HG03558 (cell line): Measurements from ENCODE around the gene BOLA3.
"Not testable (repeated sequence)": the region's sequence is repeated elsewhere in the genome, so short reads cannot be mapped to it uniquely, and the experiment has no call there.

Source experiments
- ATAC-seq: cut with Tn5 transposase; IDR thresholded peaks from one replicate; pipeline ENCODE4 v1.9.1; 2021; ENCODE audit warnings: moderate number of reproducible peaks; ENCODE audit not compliant: unreplicated experiment; ENCODE audit errors: extremely low read depth

The BOLA3 gene

GRCh38 chr2:74105413-74105812 lies 42.3 kb downstream of the BOLA3 start:
- no peak for ATAC-seq

GRCh38 chr2:74104839-74105238 lies 42.9 kb downstream of the BOLA3 start:
- ATAC-seq: no peak

GRCh38 chr2:74103763-74104162 lies 43.9 kb downstream of the BOLA3 start:
- ATAC-seq: no peak

GRCh38 chr2:74102516-74102915 lies 45.2 kb downstream of the BOLA3 start:
- no peak for ATAC-seq

GRCh38 chr2:74101574-74102300 lies 46.0 kb downstream of the BOLA3 start:
- no peak for ATAC-seq

- ATAC-seq: no peak
These were observed 47.2 kb downstream of the BOLA3 start for GRCh38 chr2:74100254-74101216.

DNA sequence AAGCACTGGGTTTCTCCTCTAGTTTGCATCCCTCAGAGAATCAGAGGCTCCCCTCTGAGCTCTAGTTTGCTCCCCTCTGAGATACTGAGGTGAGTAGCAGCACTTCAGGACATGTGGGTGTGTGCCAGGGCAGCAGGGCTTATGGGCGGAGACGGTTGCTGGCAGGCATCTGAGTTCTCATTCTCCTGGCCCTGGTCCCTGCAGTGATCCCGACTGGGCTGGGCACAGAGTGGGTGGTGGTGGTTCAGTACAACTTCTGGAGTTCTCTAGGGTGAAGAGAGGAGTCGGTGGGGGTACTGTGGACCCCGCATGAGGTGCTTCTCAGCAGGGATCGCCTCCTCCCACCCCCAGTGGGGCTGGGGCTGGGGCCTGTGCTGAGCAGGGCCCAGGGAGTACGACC lies 47.9 kb downstream of the BOLA3 start:
- no peak for ATAC-seq

DNA sequence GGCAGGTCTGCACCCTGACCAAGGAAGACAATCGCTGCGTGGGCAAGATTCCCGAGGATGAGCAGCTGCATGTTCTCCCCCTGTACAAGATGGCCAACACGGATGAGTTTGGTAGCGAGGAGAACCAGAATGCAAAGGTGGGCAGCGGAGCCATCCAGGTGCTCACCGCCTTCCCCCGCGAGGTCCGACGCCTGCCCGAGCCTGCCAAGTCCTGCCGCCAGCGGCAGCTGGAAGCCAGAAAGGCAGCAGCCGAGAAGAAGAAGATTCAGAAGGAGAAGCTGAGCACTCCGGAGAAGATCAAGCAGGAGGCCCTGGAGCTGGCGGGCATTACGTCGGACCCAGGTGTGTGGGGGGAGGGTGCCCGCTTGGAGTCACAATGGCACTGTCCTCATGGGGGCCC lies 48.4 kb downstream of the BOLA3 start:
- ATAC-seq: no peak

DNA sequence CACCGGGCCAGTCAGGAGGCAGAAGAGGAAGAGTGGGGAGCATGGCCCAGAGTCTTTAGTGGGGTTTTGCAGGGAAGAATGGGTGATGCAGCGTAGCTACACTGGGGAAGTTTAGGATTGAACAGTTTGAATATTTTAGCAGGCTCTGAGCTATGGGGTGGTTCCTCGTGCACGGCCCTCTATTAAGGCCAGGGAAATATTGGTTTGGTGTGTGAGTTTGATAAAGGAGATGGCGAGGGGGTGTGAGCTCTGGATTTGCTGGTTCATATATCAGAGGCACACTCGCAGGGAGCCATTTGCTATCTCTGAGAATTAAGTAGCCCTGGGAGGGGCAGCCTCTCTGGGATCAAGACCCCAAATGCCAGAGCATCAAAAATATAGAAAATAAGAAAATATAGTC lies 50.1 kb downstream of the BOLA3 start:
- no peak for ATAC-seq

- ATAC-seq: no peak
These were observed 51.7 kb downstream of the BOLA3 start for GRCh38 chr2:74096052-74096451.

GRCh38 chr2:74095632-74096031 lies 52.1 kb downstream of the BOLA3 start:
- ATAC-seq: no peak

- ATAC-seq: no peak
These were observed 53.4 kb downstream of the BOLA3 start for GRCh38 chr2:74094291-74094690.

- no peak for ATAC-seq
These were observed 53.9 kb downstream of the BOLA3 start for GRCh38 chr2:74093840-74094239.

DNA sequence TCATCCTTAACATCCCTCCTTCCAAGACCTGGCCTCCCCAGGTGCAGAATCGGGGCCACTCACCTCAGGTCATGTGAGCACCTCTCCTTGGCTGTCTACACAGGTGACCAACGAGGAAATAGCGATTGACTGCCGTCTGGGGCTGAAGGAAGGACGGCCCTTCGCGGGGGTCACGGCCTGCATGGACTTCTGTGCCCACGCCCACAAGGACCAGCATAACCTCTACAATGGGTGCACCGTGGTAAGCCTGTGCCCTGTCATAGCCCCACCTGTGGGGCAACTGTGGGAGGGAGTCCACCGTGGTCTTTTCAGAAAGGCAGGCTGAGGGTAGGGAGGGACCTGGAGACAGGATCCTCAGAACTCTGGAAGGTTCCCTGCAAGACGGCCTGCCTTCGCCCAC lies 54.3 kb downstream of the BOLA3 start:
- ATAC-seq: no peak

DNA sequence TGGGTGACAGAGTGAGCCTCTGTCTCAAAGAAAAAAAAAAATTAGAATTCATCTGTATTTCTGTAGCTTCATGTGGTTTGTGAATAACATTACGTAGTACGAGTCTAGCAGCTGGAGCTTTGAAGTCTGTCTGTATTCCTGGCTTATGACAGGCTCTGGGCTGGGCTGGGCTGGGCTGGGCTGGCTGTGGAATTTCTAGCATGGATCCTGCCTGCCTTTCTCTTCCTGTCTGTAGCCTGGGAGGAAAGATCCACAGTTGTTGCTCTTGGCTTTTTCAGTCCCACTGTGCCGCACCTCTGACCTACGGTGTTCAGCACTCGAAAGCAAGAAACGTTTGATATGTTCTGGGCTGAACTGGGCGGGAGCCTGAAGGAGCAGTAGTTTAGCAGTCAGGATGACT lies 55.4 kb downstream of the BOLA3 start:
- no peak for ATAC-seq

DNA sequence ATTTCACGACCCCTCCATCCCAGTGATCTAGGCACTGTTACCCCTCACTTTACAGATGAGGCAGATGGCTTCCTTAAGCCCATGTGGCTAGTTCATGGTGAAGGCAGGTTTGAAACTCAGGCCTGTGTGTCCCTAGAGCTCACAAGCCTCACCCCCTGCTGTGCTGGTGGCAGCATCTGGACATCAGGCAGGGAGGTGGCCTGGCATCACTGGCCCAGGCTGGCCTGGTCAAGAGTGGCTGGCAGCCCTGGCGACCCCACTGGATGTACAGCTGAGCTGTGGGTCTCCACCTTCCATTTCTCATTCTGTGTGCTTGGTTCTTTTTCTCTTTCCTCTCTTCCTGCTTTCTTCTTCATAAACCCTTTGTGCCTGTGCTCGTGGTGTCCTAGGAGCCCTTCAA lies 56.3 kb downstream of the BOLA3 start:
- no peak for ATAC-seq

DNA sequence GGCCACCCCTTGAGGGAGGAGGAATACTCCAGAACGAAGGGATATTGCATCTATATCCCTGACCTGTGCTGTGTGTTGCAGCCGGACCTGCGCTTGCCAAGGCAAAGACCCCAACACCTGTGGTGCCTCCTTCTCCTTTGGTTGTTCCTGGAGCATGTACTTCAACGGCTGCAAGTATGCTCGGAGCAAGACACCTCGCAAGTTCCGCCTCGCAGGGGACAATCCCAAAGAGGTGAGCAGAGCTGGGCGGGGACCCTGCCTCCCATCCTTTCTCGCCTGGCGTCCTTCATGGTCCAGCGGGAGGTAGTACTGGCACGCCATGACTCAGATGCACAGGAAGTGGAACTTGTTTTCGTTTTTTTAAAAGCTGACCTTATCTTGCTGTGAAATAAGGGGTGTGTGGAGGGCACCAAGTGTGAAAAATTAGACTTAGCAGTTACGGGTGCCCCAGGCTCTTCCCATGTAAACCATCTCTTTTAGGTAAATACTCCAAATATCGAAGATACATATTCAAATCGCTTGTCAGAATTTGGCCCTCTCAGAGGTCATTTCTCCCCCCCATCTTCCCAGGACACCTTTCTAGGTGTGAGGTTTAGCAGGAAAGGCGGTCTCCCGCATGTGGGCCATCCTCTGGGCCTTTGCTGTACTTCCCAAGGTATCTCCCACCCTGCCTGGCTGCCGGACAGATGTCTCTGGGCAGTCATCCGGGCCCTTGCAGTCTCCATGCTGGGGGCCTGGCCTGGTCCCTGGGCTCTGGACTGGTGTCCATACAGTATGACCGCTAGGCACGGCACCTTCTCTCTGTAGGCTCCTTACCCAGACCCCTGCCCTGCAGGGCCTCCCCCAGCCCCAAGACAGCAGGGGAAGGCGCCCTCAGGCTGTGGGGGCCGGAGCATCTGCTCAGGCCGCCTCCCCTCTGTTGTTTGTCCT lies 57.6 kb downstream of the BOLA3 start:
- no peak for ATAC-seq

DNA sequence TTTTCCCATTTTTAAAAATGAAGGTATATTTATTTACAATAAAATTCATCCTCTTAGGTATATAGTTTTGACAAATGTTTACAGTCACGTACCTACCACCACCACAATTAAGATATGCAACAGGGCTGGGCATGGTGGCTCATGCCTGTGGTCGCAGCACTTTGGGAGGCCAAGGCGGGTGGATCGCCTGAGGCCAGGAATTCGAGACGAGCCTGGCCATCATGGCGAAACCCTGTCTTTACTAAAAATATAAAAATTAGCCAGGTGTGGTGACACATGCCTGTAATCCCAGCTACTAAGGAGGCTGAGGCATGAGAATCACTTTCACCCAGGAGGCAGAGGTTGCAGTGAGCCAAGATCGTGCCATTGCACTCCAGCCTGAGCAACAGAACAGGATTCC lies 59.0 kb downstream of the BOLA3 start:
- not testable (repeated sequence) for ATAC-seq

- ATAC-seq: no peak
These were observed 60.0 kb downstream of the BOLA3 start for GRCh38 chr2:74087696-74088095.

DNA sequence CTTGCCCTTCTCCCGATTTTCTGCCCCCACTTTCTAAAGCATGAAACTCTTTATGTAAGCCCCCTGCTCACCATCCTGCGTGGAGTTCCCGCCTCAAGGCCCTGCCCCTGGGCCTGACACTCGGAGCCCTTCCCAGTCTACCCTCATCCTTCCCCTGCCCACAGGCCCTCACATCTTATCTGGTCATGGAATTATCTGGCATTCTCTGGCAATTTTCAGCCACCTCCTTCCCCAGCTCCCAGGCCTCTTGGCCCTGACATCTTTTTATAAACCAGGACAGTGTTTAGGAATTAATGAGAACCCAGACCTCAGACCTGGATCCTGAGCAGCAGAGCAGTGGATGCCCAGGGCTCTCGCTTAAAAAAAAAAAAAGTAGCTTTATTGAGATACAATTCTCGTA lies 61.7 kb downstream of the BOLA3 start:
- ATAC-seq: no peak
